ENCODE measurements around the gene EIF2AK2. TPM values are rescaled to one million over a fixed set of nuclear protein-coding genes. Genes with fewer than 3 reads are reported as not detected.

EIF2AK2 gene
- total and polyA plus RNA-seq, 2 experiments from 2014 or later: 33.8 to 35.5 TPM

GRCh38 chr2:37083873-37084794, 72.6 kb downstream of the EIF2AK2 start, which contains the start of the genes GPATCH11 and HEATR5B (continued):
- TF ChIP-seq ETS1 (IDR thresholded peaks at IDR 0.05): no peak
- TF ChIP-seq POLR2AphosphoS5 (IDR thresholded peaks at IDR 0.05; ENCODE audit: low read depth): peak; percentile 84
- TF ChIP-seq ZNF331 (CRISPR knock-in tag; IDR thresholded peaks at IDR 0.05; ENCODE audit: low read depth): no peak
- no peak for TF ChIP-seq JUNB (IDR thresholded peaks at IDR 0.05; ENCODE audit: unreplicated experiment)
- no peak for TF ChIP-seq CTCF (conservative IDR thresholded peaks at IDR 0.05; ENCODE audit: low read depth in 2 of 2)
- no peak for TF ChIP-seq ZNF114 (CRISPR knock-in tag; IDR thresholded peaks at IDR 0.05)

- H3K27ac Mint-ChIP-seq: no peak overlapping the region
- Histone ChIP-seq H2AFZ (no peak overlapping the region), H3K27ac (ENCODE audit: low read depth) (no peak overlapping the region), H3K27me3 (ENCODE audit: insufficient read depth) (no peaks in the 10 kb centered on the region), H3K4me1 (ENCODE audit: insufficient read depth) (peaks cover 9% of the 10 kb centered on the region), H3K36me3 (ENCODE audit: insufficient read depth) (0 out of 2 replicates have a peak, but pooled peaks cover 4% of the 10 kb centered on the region), H3K4me3 (no peak overlapping the region), H3K9me2 (ENCODE audit: insufficient read depth) (no peaks in the 10 kb centered on the region), H3K79me2 (replicated peaks; ENCODE audit: insufficient read depth) (peaks cover 9% of the 10 kb centered on the region; the same call in 1 of the 2 replicates), H4K20me1 (replicated peaks; ENCODE audit: insufficient read depth) (no peaks in the 10 kb centered on the region), H3K4me2 (no peak overlapping the region), H3F3A (replicated peaks; ENCODE audit: low read depth) (no peaks in the 10 kb centered on the region)
- no peaks in the 10 kb centered on the region for H3K9me3 Mint-ChIP-seq
- no peaks in the 10 kb centered on the region for H3K27me3 Mint-ChIP-seq (ENCODE audit: insufficient read depth, low read depth, poor library complexity)
- H3K36me3 Mint-ChIP-seq (ENCODE audit: low read depth): no peaks in the 10 kb centered on the region; the same call in 1 of the 3 replicates
- TF ChIP-seq ZNF331 (CRISPR knock-in tag; IDR thresholded peaks at IDR 0.05; ENCODE audit: low read depth) (no peak), POLR2AphosphoS5 (IDR thresholded peaks at IDR 0.05; ENCODE audit: low read depth) (no peak), ETS1 (IDR thresholded peaks at IDR 0.05) (no peak), EZH2 (IDR thresholded peaks at IDR 0.05; ENCODE audit: low read depth, unreplicated experiment) (no peak)
- ATAC-seq: no peak
- H3K4me3 Mint-ChIP-seq: no peak overlapping the region
- no peaks in the 10 kb centered on the region; the same call in none of the 3 replicates for H3K4me1 Mint-ChIP-seq
- DNase-seq (ENCODE audit: low spot score): no peak
Measured at GRCh38 chr2:37080689-37081088, 76.1 kb downstream of the EIF2AK2 start.
